ENCODE data around the gene ACAA2.
A peak's percentile ranks its signal among the peaks of the same experiment; 100 is the strongest.

ACAA2 gene

GRCh38 chr18:49813319-49814146 lies at the start of gene ACAA2:
Gene ACAA2, minus strand, starts transcription at chr18:49813533. Its CDS starts 49 bp downstream, at chr18:49813484.
- DNase-seq (ENCODE audit: extremely low spot score, insufficient read length, low read depth) (peak; percentile 56), FAIRE-seq (peak; percentile 89)

- no peak for FAIRE-seq
- no peak for DNase-seq (ENCODE audit: extremely low spot score, insufficient read length, low read depth)
Measured at GRCh38 chr18:49862656-49863385, 49.5 kb upstream of the ACAA2 start.

DNA sequence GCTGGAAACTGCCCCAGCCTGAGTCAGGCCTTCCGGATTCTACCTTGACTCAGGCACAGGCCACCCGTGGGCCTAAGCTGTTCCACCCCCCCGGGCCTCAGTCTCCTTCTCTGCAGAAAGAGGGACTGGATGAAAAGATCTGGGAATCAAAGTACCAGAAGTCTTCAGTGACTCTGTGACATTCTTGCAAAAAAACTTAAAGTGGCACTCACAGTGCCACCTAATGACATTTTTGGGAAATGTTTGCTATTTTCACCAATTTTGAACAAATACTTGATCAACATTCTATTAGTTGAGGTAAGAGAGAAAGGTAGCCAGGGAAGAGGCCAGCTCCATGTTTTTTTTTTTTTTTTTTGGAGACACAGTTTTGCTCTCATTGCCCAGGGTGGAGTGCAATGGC lies 48.3 kb upstream of the ACAA2 start:
- DNase-seq (ENCODE audit: extremely low spot score, insufficient read length, low read depth) (no peak), FAIRE-seq (peak; percentile 62)

GRCh38 chr18:49859725-49860124 lies 46.4 kb upstream of the ACAA2 start:
- FAIRE-seq (no peak), DNase-seq (ENCODE audit: extremely low spot score, insufficient read length, low read depth) (no peak)

DNA sequence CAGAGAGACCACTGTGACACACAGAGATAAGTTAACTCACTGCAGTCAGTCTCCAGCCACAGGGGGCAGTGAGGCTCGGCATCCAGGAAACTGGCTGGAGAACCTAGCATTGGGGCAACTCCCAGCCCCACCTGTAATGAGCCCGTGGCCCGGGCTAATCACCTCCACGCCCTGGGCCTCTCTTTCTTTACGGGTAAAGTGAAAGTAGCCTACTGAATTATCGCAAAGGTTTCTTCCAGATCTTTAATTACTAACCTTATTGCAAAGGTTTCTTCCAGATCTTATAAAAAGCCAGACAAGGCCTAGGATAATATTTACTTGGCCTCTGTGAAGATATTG lies 45.7 kb upstream of the ACAA2 start:
- DNase-seq (ENCODE audit: extremely low spot score, insufficient read length, low read depth), result no peak
- FAIRE-seq, result no peak

- FAIRE-seq (peak; percentile 88), DNase-seq (ENCODE audit: extremely low spot score, insufficient read length, low read depth) (peak; percentile 49)
Measured at GRCh38 chr18:49858309-49859020, 45.1 kb upstream of the ACAA2 start.

- no peak for DNase-seq (ENCODE audit: extremely low spot score, insufficient read length, low read depth)
- no peak for FAIRE-seq
Measured at GRCh38 chr18:49857708-49858107, 44.4 kb upstream of the ACAA2 start.

DNA sequence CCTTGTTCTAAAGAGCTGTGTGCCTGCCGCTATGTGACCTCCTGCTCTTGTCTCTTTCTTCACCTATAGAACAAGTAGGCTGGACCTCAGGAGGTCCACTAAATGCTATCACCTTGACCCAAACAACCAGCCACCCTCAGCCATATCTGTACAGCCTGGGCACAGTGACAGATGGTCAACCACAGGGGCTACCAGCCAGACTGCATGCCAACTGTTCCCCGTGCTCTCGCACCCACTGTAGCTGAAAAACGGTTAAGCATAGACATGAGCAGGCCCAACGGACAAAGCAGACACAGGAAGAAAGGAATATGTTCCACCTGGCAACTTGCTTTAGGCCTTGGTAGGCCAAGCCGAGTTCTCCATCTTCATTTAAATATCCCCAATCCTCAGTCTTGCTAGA lies 43.2 kb upstream of the ACAA2 start:
- DNase-seq (ENCODE audit: extremely low spot score, insufficient read length, low read depth) (no peak), FAIRE-seq (no peak)

- DNase-seq (ENCODE audit: extremely low spot score, insufficient read length, low read depth) (no peak), FAIRE-seq (no peak)
Measured at GRCh38 chr18:49855711-49856415, 42.5 kb upstream of the ACAA2 start.

GRCh38 chr18:49854681-49855080 lies 41.3 kb upstream of the ACAA2 start:
- DNase-seq (ENCODE audit: extremely low spot score, insufficient read length, low read depth) (no peak), FAIRE-seq (no peak)

- no peak for DNase-seq (ENCODE audit: extremely low spot score, insufficient read length, low read depth)
- no peak for FAIRE-seq
Measured at GRCh38 chr18:49853436-49853835, 40.1 kb upstream of the ACAA2 start.

DNA sequence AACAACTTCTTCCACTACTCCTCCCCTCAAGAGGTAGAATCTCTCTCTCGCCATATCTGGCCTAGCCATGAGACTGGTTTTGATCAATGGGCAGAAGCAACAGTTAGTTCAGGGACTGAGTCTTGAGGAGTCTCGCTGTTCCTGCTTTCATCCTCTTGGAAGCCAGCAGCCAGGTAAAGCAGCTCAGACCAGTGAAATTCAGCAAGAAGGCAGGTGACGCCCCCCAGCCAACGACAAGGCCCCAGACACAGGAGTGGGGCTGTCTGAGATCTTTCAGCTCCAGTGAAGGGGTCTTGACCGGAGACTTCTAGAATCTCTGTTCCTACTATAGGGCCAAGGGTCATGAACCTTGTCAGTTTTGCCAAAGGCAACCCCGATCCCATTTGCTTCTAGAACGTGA lies 39.7 kb upstream of the ACAA2 start:
- FAIRE-seq, result no peak
- DNase-seq (ENCODE audit: extremely low spot score, insufficient read length, low read depth), result no peak

- DNase-seq (ENCODE audit: extremely low spot score, insufficient read length, low read depth), result no peak
Measured at GRCh38 chr18:49851624-49852023, 38.3 kb upstream of the ACAA2 start.

GRCh38 chr18:49850636-49851035 lies 37.3 kb upstream of the ACAA2 start:
- FAIRE-seq, result no peak
- DNase-seq (ENCODE audit: extremely low spot score, insufficient read length, low read depth), result no peak

More at GRCh38 chr18:49851624-49852023, 38.3 kb upstream of the ACAA2 start:
- FAIRE-seq, result no peak

DNA sequence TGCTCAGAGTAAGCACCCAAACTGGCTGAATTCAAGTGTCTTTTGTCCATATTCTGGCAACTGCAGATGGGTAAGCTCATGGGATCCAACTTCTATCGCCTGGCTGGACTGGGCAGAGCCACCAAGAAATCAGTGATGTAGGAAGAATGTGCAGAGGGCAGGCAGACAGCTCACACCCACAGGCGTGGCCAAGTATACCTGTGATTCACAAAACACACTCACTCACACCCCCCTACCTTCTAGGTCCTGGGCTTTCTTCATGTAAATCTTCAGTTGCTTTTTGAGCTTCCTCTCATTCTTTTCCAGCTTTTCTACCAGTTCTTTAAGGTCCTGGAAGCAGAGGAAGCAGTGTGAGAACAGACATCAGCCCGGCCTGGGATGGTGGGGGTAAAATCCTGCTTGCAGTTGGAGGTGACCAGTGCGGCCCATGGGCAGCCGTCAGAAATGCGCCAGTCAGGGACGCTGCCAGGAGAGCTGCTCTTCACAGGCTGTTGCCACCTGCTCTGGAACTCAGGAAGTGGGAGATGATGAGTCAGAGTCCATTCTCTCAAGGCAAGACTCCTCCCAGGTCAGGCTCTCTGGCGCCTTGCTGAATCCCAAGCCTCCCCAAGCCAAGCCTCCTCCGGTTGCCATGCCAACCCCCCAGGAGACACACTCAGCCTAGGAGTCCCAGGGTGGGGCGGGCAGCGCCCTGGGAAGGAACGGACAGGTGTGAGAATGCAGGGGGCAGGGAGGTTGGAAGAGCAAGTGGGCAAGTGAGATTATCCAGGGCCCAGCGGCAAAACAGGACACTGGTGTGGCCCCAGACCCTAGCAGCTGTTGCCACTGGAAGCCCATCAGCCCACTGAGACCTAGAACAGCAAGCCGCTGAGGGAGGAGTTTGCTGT lies 36.2 kb upstream of the ACAA2 start:
- no peak for FAIRE-seq

GRCh38 chr18:49848115-49848514 lies 34.8 kb upstream of the ACAA2 start:
- FAIRE-seq, result no peak

More for the DNA sequence above, 36.2 kb upstream of the ACAA2 start:
- DNase-seq (ENCODE audit: extremely low spot score, insufficient read length, low read depth), result no peak

GRCh38 chr18:49847524-49847923 lies 34.2 kb upstream of the ACAA2 start:
- FAIRE-seq (no peak), DNase-seq (ENCODE audit: extremely low spot score, insufficient read length, low read depth) (no peak)

More at GRCh38 chr18:49848115-49848514, 34.8 kb upstream of the ACAA2 start:
- DNase-seq (ENCODE audit: extremely low spot score, insufficient read length, low read depth), result no peak

- no peak for DNase-seq (ENCODE audit: extremely low spot score, insufficient read length, low read depth)
- no peak for FAIRE-seq
Measured at GRCh38 chr18:49846718-49847470, 33.6 kb upstream of the ACAA2 start.

DNA sequence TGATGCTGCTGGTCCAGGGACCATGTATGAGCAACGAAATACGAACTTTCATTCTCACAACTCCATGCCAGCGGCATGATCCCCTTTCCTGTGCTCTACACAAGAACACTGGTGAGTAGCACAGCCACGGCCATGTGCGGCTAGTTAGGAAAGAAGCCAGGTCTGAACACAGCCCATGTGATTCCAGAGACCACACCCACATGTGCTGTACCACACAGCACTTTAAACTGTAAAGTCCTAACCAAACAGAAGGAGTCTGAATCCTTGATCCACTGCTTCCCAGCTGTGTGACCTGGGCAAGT lies 33.0 kb upstream of the ACAA2 start:
- DNase-seq (ENCODE audit: extremely low spot score, insufficient read length, low read depth), result no peak
- FAIRE-seq, result no peak

Data from GM18507 (cell line).